ENCODE measurements around the gene MAPT.

The MAPT gene

DNA sequence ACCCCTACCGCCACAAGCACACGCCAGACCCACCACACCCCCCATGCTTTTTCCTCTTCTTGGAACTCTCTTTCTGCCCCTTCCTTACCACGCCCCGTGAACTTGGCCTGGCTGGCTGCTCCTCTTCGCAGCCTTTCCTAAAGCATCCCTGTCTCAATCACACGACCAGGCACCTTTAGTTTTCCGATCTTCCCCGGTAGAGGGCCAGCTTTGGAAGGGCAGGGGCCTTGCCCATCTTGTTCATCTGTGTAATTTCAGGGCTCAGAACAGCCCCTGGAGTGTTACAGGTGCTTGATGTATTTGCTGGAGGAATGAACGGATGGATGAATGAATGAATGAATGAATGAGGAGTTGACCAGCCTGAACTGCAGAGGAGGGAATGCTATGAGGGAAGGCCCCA lies 45.9 kb upstream of the MAPT start:
- no peaks in the 10 kb centered on the region for H4K20me1 ChIP-seq (ENCODE audit: control insufficient read depth, insufficient read depth, low read depth, low read length)
- H3K9me2 ChIP-seq (replicated peaks; ENCODE audit: control insufficient read depth, low read length): no peaks in the 10 kb centered on the region
- no peak for TF ChIP-seq EZH2phosphoT487 (IDR thresholded peaks at IDR 0.05; ENCODE audit: borderline replicate concordance, low read length)
- no peak for TF ChIP-seq CTCF (IDR thresholded peaks at IDR 0.05; ENCODE audit: low read depth, low read length, poor library complexity, severe bottlenecking)
- H3K36me3 ChIP-seq (ENCODE audit: control insufficient read depth, low read length): no peaks in the 10 kb centered on the region
- peaks cover 8% of the 10 kb centered on the region for H3K27me3 ChIP-seq (ENCODE audit: control insufficient read depth, low read length)
- H3F3A ChIP-seq (ENCODE audit: control insufficient read depth, insufficient read depth): no peaks in the 10 kb centered on the region
- H3K4me1 ChIP-seq (ENCODE audit: control insufficient read depth, low read length): peaks cover 4% of the 10 kb centered on the region; the same call in 1 of the 2 replicates
- H3K27ac ChIP-seq (ENCODE audit: low read depth, low read length): no peak overlapping the region
- no peaks in the 10 kb centered on the region for H3K79me2 ChIP-seq (ENCODE audit: control insufficient read depth, low read length)
- H3K4me3 ChIP-seq (ENCODE audit: low read length): no peak overlapping the region
- no peak overlapping the region for H3K4me2 ChIP-seq (ENCODE audit: low read length)
- no peaks in the 10 kb centered on the region for H3K9me3 ChIP-seq (ENCODE audit: control insufficient read depth, insufficient read depth, low read length)

DNA sequence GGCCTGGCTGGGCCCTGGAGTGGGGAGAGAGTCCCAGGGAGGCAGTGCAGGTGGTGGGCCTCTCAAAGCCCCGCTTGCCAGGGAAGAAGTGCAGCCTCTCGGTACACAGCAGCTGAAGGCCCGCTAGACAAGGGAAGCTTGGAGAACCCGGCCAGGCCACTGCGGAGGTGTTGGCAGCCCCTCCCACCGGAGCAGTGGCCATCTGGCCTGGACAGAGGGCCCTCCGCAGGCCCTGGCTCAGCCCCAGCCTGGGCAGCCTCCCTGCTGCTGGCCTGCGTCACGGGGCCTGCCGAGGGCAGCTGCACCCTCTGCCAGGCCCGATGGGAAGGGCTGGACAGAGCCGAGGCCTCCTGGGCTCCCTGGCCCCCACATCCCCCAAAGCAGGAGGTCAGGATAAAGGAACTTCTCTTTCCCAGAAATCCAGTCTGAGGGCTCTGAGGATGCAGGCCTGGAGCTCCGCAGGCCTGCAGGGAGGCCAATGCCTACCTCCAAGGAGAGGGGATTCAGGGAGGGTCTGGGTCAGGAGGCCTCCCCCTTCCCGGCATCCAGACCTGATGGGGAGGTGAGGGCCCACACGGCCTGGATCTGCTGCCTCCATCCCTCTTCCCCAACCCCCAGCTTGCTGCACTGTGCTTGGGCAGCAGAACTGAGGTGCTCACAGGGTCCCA lies 45.4 kb upstream of the MAPT start:
- no peak overlapping the region for H3K27ac ChIP-seq (ENCODE audit: low read depth, low read length)
- no peaks in the 10 kb centered on the region for H3K9me2 ChIP-seq (replicated peaks; ENCODE audit: control insufficient read depth, low read length)
- no peaks in the 10 kb centered on the region for H4K20me1 ChIP-seq (ENCODE audit: control insufficient read depth, insufficient read depth, low read depth, low read length)
- no peaks in the 10 kb centered on the region for H3F3A ChIP-seq (ENCODE audit: control insufficient read depth, insufficient read depth)
- no peaks in the 10 kb centered on the region for H3K9me3 ChIP-seq (ENCODE audit: control insufficient read depth, insufficient read depth, low read length)
- H3K79me2 ChIP-seq (ENCODE audit: control insufficient read depth, low read length): no peaks in the 10 kb centered on the region
- no peak overlapping the region for H3K4me3 ChIP-seq (ENCODE audit: low read length)
- peaks cover 8% of the 10 kb centered on the region for H3K27me3 ChIP-seq (ENCODE audit: control insufficient read depth, low read length)
- peaks cover 4% of the 10 kb centered on the region; the same call in 1 of the 2 replicates for H3K4me1 ChIP-seq (ENCODE audit: control insufficient read depth, low read length)
- H3K4me2 ChIP-seq (ENCODE audit: low read length): no peak overlapping the region
- no peaks in the 10 kb centered on the region for H3K36me3 ChIP-seq (ENCODE audit: control insufficient read depth, low read length)
- TF ChIP-seq CTCF (IDR thresholded peaks at IDR 0.05; ENCODE audit: low read depth, low read length, poor library complexity, severe bottlenecking) (no peak), EZH2phosphoT487 (IDR thresholded peaks at IDR 0.05; ENCODE audit: borderline replicate concordance, low read length) (no peak)

GRCh38 chr17:45849536-45849990 lies 44.8 kb upstream of the MAPT start:
- Histone ChIP-seq H3K36me3 (ENCODE audit: control insufficient read depth, low read length) (no peaks in the 10 kb centered on the region), H3K27ac (ENCODE audit: low read depth, low read length) (no peak overlapping the region), H3K9me3 (ENCODE audit: control insufficient read depth, insufficient read depth, low read length) (no peaks in the 10 kb centered on the region), H3F3A (ENCODE audit: control insufficient read depth, insufficient read depth) (no peaks in the 10 kb centered on the region), H3K4me2 (ENCODE audit: low read length) (no peak overlapping the region), H4K20me1 (ENCODE audit: control insufficient read depth, insufficient read depth, low read depth, low read length) (no peaks in the 10 kb centered on the region), H3K9me2 (replicated peaks; ENCODE audit: control insufficient read depth, low read length) (no peaks in the 10 kb centered on the region), H3K4me1 (ENCODE audit: control insufficient read depth, low read length) (peaks cover 4% of the 10 kb centered on the region; the same call in 1 of the 2 replicates), H3K4me3 (ENCODE audit: low read length) (no peak overlapping the region), H3K79me2 (ENCODE audit: control insufficient read depth, low read length) (no peaks in the 10 kb centered on the region), H3K27me3 (ENCODE audit: control insufficient read depth, low read length) (peaks cover 8% of the 10 kb centered on the region)
- no peak for TF ChIP-seq EZH2phosphoT487 (IDR thresholded peaks at IDR 0.05; ENCODE audit: borderline replicate concordance, low read length)

GRCh38 chr17:45850011-45850410 lies 44.3 kb upstream of the MAPT start:
- TF ChIP-seq EZH2phosphoT487 (IDR thresholded peaks at IDR 0.05; ENCODE audit: borderline replicate concordance, low read length): no peak
- no peak for TF ChIP-seq CTCF (IDR thresholded peaks at IDR 0.05; ENCODE audit: low read depth, low read length, poor library complexity, severe bottlenecking)
- H3K79me2 ChIP-seq (ENCODE audit: control insufficient read depth, low read length): no peaks in the 10 kb centered on the region
- no peaks in the 10 kb centered on the region for H3K36me3 ChIP-seq (ENCODE audit: control insufficient read depth, low read length)
- no peak overlapping the region for H3K27ac ChIP-seq (ENCODE audit: low read depth, low read length)
- H3K27me3 ChIP-seq (ENCODE audit: control insufficient read depth, low read length): peaks cover 8% of the 10 kb centered on the region
- H3K4me2 ChIP-seq (ENCODE audit: low read length): no peak overlapping the region
- no peak overlapping the region for H3K4me3 ChIP-seq (ENCODE audit: low read length)
- H3K9me2 ChIP-seq (replicated peaks; ENCODE audit: control insufficient read depth, low read length): no peaks in the 10 kb centered on the region
- H4K20me1 ChIP-seq (ENCODE audit: control insufficient read depth, insufficient read depth, low read depth, low read length): no peaks in the 10 kb centered on the region
- no peaks in the 10 kb centered on the region for H3K9me3 ChIP-seq (ENCODE audit: control insufficient read depth, insufficient read depth, low read length)
- H3F3A ChIP-seq (ENCODE audit: control insufficient read depth, insufficient read depth): no peaks in the 10 kb centered on the region
- peaks cover 4% of the 10 kb centered on the region; the same call in 1 of the 2 replicates for H3K4me1 ChIP-seq (ENCODE audit: control insufficient read depth, low read length)
